HCT116 (cell line): Measurements from ENCODE around the gene KRT86. TPM values are rescaled to one million over a fixed set of nuclear protein-coding genes. Genes with fewer than 3 reads are reported as not detected.

Source experiments
- ATAC-seq: fragments of 200-7000 bp; cut with Tn5 transposase; 2 replicates; pipeline ENCODE4 v1.9.1; 2020; ENCODE audit warnings: mild to moderate bottlenecking, moderate library complexity
- BruUV-seq: library from RNA; stranded (reverse); fragments of 400-500 nt; replicated peaks from 2 replicates; lab custom pipeline; 2021; lab: Mats Ljungman, UMichigan
- CTCF ChIA-PET: fragments of 300-600 bp; sonication (Branson Sonifier 250); formaldehyde crosslinking; loops from one replicate; lab custom pipeline; 2021; ENCODE audit warnings: antibody characterized with exemption; lab: Charles Lee
- POLR2A ChIA-PET: fragments of 300-600, 350-600 bp; sonication (Branson Sonifier 250); formaldehyde crosslinking; loops from one replicate; lab custom pipeline; 2021; ENCODE audit warnings: antibody characterized with exemption; lab: Charles Lee
- RAD21 ChIA-PET, 2 experiments: fragments of 300-600 bp; sonication (Branson Sonifier 250); formaldehyde crosslinking; loops; one replicate each; lab custom pipeline; 2023; ENCODE audit warnings: low total read pairs in 2 of 2; ENCODE audit not compliant: uncharacterized antibody in 2 of 2, unreplicated experiment in 2 of 2, low non-redundant PET in 1 of 2; lab: Charles Lee
- DNase-seq: peaks from one replicate; pipeline ENCODE4 v3.0.0-alpha.2; 2010; ENCODE audit warnings: low read depth, low spot score
- H2AFZ ChIP-seq: fragments of 200-600 bp; shearing (Covaris generic), sonication (generic); 2 replicates; pipeline ENCODE4 v1.6.1; 2017; ENCODE audit warnings: low read depth, mixed run types, mixed read lengths, antibody characterized with exemption, low read length; ENCODE audit not compliant: poor library complexity, severe bottlenecking
- H3K27ac ChIP-seq: 2 replicates; pipeline ENCODE4 v1.5.1; 2012; ENCODE audit warnings: low read depth, low read length
- H3K27me3 ChIP-seq: fragments of 200-600 bp; sonication (generic); 2 replicates; pipeline ENCODE4 v1.6.1; 2016; ENCODE audit warnings: mixed run types, low read length, mixed read lengths; ENCODE audit not compliant: insufficient read depth
- H3K36me3 ChIP-seq, 2 experiments: fragments of 200-500 bp in 1 of 2; fragments of 200-600 bp in 1 of 2; sonication (Bioruptor generic) in 1 of 2; sonication (generic) in 1 of 2; 2 replicates each; pipeline versions ENCODE4 v1.5.1 to v1.6.1; 2014 to 2016; ENCODE audit warnings: low read length in 2 of 2, inconsistent platforms in 1 of 2, mixed read lengths in 1 of 2, mixed run types in 1 of 2; ENCODE audit not compliant: insufficient read depth in 2 of 2, control insufficient read depth in 1 of 2
- H3K4me1 ChIP-seq, 2 experiments: fragments of 200-600 bp in 1 of 2; sonication (generic) in 1 of 2; 2 replicates each; pipeline versions ENCODE4 v1.5.1 to v1.6.1; 2012 to 2017; ENCODE audit warnings: low read length in 2 of 2, inconsistent platforms in 1 of 2, mild to moderate bottlenecking in 1 of 2, mixed read lengths in 1 of 2, mixed run types in 1 of 2, moderate library complexity in 1 of 2; ENCODE audit not compliant: insufficient read depth in 2 of 2, control insufficient read depth in 1 of 2
- H3K4me2 ChIP-seq: fragments of 200-600 bp; sonication (generic); 2 replicates; pipeline ENCODE4 v1.6.1; 2017; ENCODE audit warnings: mixed run types, low read length, mixed read lengths
- H3K4me3 ChIP-seq, 2 experiments: fragments of 200-600 bp in 1 of 2; sonication (generic) in 1 of 2; replicated peaks in 1 of 2; 2 replicates each; pipeline ENCODE4 v1.5.1; 2011 to 2016; ENCODE audit warnings: low read length in 2 of 2, control low read depth in 1 of 2, low read depth in 1 of 2, mild to moderate bottlenecking in 1 of 2, mixed read lengths in 1 of 2, mixed run types in 1 of 2
- H3K79me2 ChIP-seq: fragments of 200-600 bp; sonication (generic); 2 replicates; pipeline ENCODE4 v1.6.1; 2017; ENCODE audit warnings: mild to moderate bottlenecking, mixed run types, low read length, moderate library complexity, mixed read lengths; ENCODE audit not compliant: insufficient read depth
- H3K9ac ChIP-seq: fragments of 200-600 bp; sonication (generic); 2 replicates; pipeline ENCODE4 v1.6.1; 2016; ENCODE audit warnings: low read length, mixed read lengths
- H3K9me2 ChIP-seq: fragments of 200-600 bp; sonication (generic), shearing (Covaris generic); 2 replicates; pipeline ENCODE4 v1.6.1; 2017; ENCODE audit warnings: mixed run types, mild to moderate bottlenecking, moderate library complexity; ENCODE audit not compliant: insufficient read depth
- H3K9me3 ChIP-seq, 2 experiments: fragments of 200-500 bp in 1 of 2; fragments of 200-600 bp in 1 of 2; sonication (Bioruptor generic) in 1 of 2; sonication (generic) in 1 of 2; 2 replicates each; pipeline ENCODE4 v1.6.1; 2014 to 2017; ENCODE audit warnings: low read length in 2 of 2, mixed read lengths in 2 of 2, inconsistent platforms in 1 of 2, low read depth in 1 of 2, mild to moderate bottlenecking in 1 of 2, mixed run types in 1 of 2, moderate library complexity in 1 of 2; ENCODE audit not compliant: control insufficient read depth in 1 of 2, insufficient read depth in 1 of 2
- H4K20me1 ChIP-seq: fragments of 200-600 bp; sonication (generic), shearing (Covaris generic); 2 replicates; pipeline ENCODE4 v1.6.1; 2017; ENCODE audit warnings: mixed run types, mild to moderate bottlenecking, moderate library complexity; ENCODE audit not compliant: insufficient read depth
- CEBPB ChIP-seq: IDR thresholded peaks from 2 replicates; pipeline ENCODE4 v1.6.1; 2012; ENCODE audit warnings: low read depth
- FOSL1 ChIP-seq: IDR thresholded peaks from 2 replicates; pipeline ENCODE4 v1.6.1; 2012; ENCODE audit warnings: low read depth
- JUND ChIP-seq: IDR thresholded peaks from 2 replicates; pipeline ENCODE4 v1.6.1; 2012
- MAX ChIP-seq: IDR thresholded peaks from 2 replicates; pipeline ENCODE4 v1.6.1; 2012
- SIN3A ChIP-seq: IDR thresholded peaks from 2 replicates; pipeline ENCODE4 v1.6.1; 2012; ENCODE audit warnings: low read depth
- intact Hi-C: fragments of 100-400 bp; cut with micrococcal nuclease; formaldehyde crosslinking; loops from 2 replicates; pipeline ENCODE4 v1.10.0; 2022
- total RNA-seq: library from RNA; stranded (reverse); gene quantifications from one replicate; pipeline ENCODE4 v1.2.1, GENCODE V29; 2021; ENCODE audit not compliant: unreplicated experiment

KRT86 gene
- total RNA-seq, 1 experiment from 2014 or later, result 1.5 TPM

DNA sequence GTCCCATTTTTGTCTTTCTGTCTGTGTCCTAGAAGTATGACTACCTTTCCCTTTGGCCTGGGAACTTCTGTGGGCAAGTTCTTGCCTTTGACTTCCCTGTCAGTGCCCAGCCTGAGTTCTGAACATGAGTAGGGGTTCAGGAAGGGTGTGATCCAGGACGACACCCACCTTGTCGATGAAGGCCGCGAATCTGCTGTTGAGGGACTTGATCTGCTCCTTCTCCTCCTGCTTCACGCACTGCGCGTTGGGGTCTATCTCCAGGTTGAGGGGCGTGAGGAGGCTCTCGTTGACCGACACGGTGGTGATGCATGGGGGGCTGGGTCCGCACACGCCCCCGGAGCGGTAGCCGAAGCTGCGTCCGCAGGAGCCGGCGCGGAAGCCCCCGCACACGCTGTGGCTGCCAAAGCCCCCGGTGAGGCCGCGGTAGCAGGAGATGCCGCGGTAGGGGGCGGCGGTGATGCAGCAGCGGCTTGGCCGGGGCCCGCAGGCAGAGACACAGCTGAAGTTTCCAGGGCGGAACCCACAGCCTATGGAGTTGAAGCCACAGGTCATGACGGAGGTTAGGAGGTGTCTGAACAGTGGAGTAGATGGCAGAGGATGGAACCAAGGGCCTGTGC, 46.4 kb downstream of the KRT86 start, which contains the start of gene KRT83:
Gene KRT83, minus strand, starts transcription at position 615 of the 617 bp plus-strand sequence. Its CDS starts 63 bp downstream, at position 552.
- H3K9me3 ChIP-seq, result no peaks in the 10 kb centered on the region
- CTCF ChIA-PET, result no interaction called here
- ATAC-seq (no peak), DNase-seq (no peak)
- TF ChIP-seq CEBPB, result no peak
- H3K9ac ChIP-seq, result no peak within 1 kb of the TSS
- no peaks in the 10 kb centered on the region for H3K79me2 ChIP-seq
- no peak within 1 kb of the TSS for H3K4me3 ChIP-seq
- POLR2A ChIA-PET, result no interaction called here
- BruUV-seq, result no TSS peak
- H3K27ac ChIP-seq, result no peak within 1 kb of the TSS
- H3K27me3 ChIP-seq, result no peaks in the 10 kb centered on the region; the same call in 1 of the 2 replicates
- H3K4me1 ChIP-seq, result peaks cover 0 to 4% of the 10 kb centered on the region in 2 experiments; a peak in 1 of 4 replicates
- H3K4me2 ChIP-seq, result no peak within 1 kb of the TSS
- H4K20me1 ChIP-seq, result no peaks in the 10 kb centered on the region
- RAD21 ChIA-PET, result no interaction called here
- no peaks in the 10 kb centered on the region for H3K36me3 ChIP-seq
- intact Hi-C loops, result no loop called here
- no peak within 1 kb of the TSS for H2AFZ ChIP-seq
- no peaks in the 10 kb centered on the region for H3K9me2 ChIP-seq

- Histone ChIP-seq H3K27me3 (no peaks in the 10 kb centered on the region; the same call in 1 of the 2 replicates), H3K27ac (no peak overlapping the region), H3K36me3 (no peaks in the 10 kb centered on the region), H3K79me2 (no peaks in the 10 kb centered on the region), H3K9me2 (no peaks in the 10 kb centered on the region), H3K4me3 (no peak overlapping the region), H3K9me3 (no peaks in the 10 kb centered on the region), H3K4me1 (peaks cover 0 to 3% of the 10 kb centered on the region in 2 experiments; a peak in 1 of 4 replicates), H4K20me1 (no peaks in the 10 kb centered on the region), H3K4me2 (no peak overlapping the region), H2AFZ (no peak overlapping the region), H3K9ac (no peak overlapping the region)
- intact Hi-C loops, result no loop called here
- POLR2A ChIA-PET, result no interaction called here
- CTCF ChIA-PET, result no interaction called here
- DNase-seq, result no peak
- TF ChIP-seq SIN3A (no peak), FOSL1 (no peak), MAX (no peak), JUND (no peak)
- no peak for ATAC-seq
- no TSS peak for BruUV-seq
- RAD21 ChIA-PET, result no interaction called here
Observed at GRCh38 chr12:52321418-52321817, 47.0 kb downstream of the KRT86 start.
